ENCODE data around the gene COL10A1. TPM values are rescaled to one million over a fixed set of nuclear protein-coding genes. Genes with fewer than 3 reads are reported as not detected.

Gene COL10A1
- total RNA-seq, 2 donors from 2014 or later, result not detected

- intact Hi-C loops (cut with DNase I), result no loop called here
- 86% methylated on average over 2 of the region's 2 CpGs for WGBS
- no peak for DNase-seq (ENCODE audit: low spot score)
- no peak overlapping the region for H3K4me3 ChIP-seq
- no peak overlapping the region for H3K27ac ChIP-seq
- no peaks in the 10 kb centered on the region for H3K4me1 ChIP-seq (replicated peaks)
- no peaks in the 10 kb centered on the region for H3K9me3 ChIP-seq
- H3K36me3 ChIP-seq, result no peaks in the 10 kb centered on the region
- TF ChIP-seq POLR2AphosphoS5 (IDR thresholded peaks at IDR 0.05) (no peak), POLR2A (IDR thresholded peaks at IDR 0.05) (no peak), CTCF (IDR thresholded peaks at IDR 0.05) (no peak)
- no peaks in the 10 kb centered on the region for H3K27me3 ChIP-seq (replicated peaks; ENCODE audit: insufficient read depth)
Measured at GRCh38 chr6:116127771-116128493, 2.0 kb upstream of the COL10A1 start.

- intact Hi-C loops (cut with DNase I), result no loop called here
- no peak for DNase-seq (ENCODE audit: low spot score)
- H3K4me1 ChIP-seq (replicated peaks), result no peaks in the 10 kb centered on the region
- H3K27me3 ChIP-seq (replicated peaks; ENCODE audit: insufficient read depth), result no peaks in the 10 kb centered on the region
- TF ChIP-seq POLR2AphosphoS5 (IDR thresholded peaks at IDR 0.05) (no peak), CTCF (IDR thresholded peaks at IDR 0.05) (no peak), POLR2A (IDR thresholded peaks at IDR 0.05) (no peak)
- H3K4me3 ChIP-seq, result no peak overlapping the region
- H3K27ac ChIP-seq, result no peak overlapping the region
- no peaks in the 10 kb centered on the region for H3K9me3 ChIP-seq
- no peaks in the 10 kb centered on the region for H3K36me3 ChIP-seq
- 100% methylated on average over 1 of the region's 3 CpGs for WGBS
Measured at GRCh38 chr6:116120430-116120829, 5.5 kb downstream of the COL10A1 start.

DNA sequence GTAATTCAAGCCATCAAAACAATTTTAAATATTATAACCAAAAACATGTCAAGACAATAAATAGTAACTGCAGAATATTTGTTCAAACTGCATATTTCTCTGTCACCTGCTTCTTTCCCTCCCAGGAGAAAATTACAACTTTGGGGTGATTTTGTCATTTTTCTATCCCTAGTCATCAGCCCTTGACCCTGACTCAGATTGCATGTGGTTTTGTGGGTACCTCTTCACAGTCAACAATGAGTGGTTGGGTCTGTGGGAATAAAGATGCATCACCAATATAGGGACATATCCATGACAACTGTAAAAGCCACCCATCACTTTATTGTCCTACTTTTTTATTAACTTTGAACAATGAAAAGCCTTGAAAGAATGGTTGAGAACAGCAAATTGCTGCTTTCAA, 7.3 kb downstream of the COL10A1 start:
- no peak overlapping the region for H3K4me3 ChIP-seq
- intact Hi-C loops (cut with DNase I), result no loop called here
- DNase-seq (ENCODE audit: low spot score), result no peak
- H3K4me1 ChIP-seq (replicated peaks), result no peaks in the 10 kb centered on the region
- no peaks in the 10 kb centered on the region for H3K27me3 ChIP-seq (replicated peaks; ENCODE audit: insufficient read depth)
- no peak overlapping the region for H3K27ac ChIP-seq
- no peak for TF ChIP-seq POLR2AphosphoS5 (IDR thresholded peaks at IDR 0.05)
- TF ChIP-seq CTCF (IDR thresholded peaks at IDR 0.05), result no peak
- TF ChIP-seq POLR2A (IDR thresholded peaks at IDR 0.05), result no peak
- H3K9me3 ChIP-seq, result no peaks in the 10 kb centered on the region
- no peaks in the 10 kb centered on the region for H3K36me3 ChIP-seq

GRCh38 chr6:116115781-116116180, 10.2 kb downstream of the COL10A1 start:
- DNase-seq (ENCODE audit: low spot score), result no peak
- Histone ChIP-seq H3K9me3 (no peaks in the 10 kb centered on the region), H3K27ac (no peak overlapping the region), H3K36me3 (no peaks in the 10 kb centered on the region), H3K4me1 (replicated peaks) (no peaks in the 10 kb centered on the region), H3K27me3 (replicated peaks; ENCODE audit: insufficient read depth) (no peaks in the 10 kb centered on the region), H3K4me3 (no peak overlapping the region)
- TF ChIP-seq POLR2A (IDR thresholded peaks at IDR 0.05), result no peak
- TF ChIP-seq POLR2AphosphoS5 (IDR thresholded peaks at IDR 0.05), result no peak
- TF ChIP-seq CTCF (IDR thresholded peaks at IDR 0.05), result peak in 3 of 4 experiments; percentile 7 to 17 (median 13)
- 74% methylated on average over 2 of the region's 2 CpGs for WGBS
- intact Hi-C loops (cut with DNase I), result no loop called here

DNA sequence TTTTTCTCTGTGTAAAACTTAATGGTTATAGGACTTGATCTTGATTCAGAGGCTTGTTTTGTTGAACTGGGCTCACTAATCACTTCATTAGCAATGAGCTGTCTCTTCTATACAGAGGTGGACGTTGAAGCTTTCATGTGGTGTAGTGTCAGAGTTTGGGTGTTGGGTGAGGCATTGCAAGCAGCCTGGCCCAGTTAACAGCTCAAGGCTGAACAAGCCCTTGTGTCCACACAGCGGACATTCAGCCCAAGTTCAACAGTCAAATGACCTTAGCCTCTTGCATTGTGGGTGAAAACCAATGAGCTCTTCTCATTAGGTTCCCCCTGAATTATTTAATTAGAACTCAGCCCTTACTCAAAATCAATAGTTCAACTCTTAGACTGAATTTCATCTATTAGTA, 12.5 kb downstream of the COL10A1 start:
- no peaks in the 10 kb centered on the region for H3K27me3 ChIP-seq (replicated peaks; ENCODE audit: insufficient read depth)
- H3K36me3 ChIP-seq, result no peaks in the 10 kb centered on the region
- peak overlapping the region in 1 of 2 donors; percentile 77 for H3K27ac ChIP-seq
- no peaks in the 10 kb centered on the region for H3K4me1 ChIP-seq (replicated peaks)
- DNase-seq (ENCODE audit: low spot score), result no peak
- no peak for TF ChIP-seq POLR2AphosphoS5 (IDR thresholded peaks at IDR 0.05)
- no peak for TF ChIP-seq CTCF (IDR thresholded peaks at IDR 0.05)
- TF ChIP-seq POLR2A (IDR thresholded peaks at IDR 0.05), result no peak
- 93% methylated on average over 2 of the region's 2 CpGs for WGBS
- no peaks in the 10 kb centered on the region for H3K9me3 ChIP-seq
- H3K4me3 ChIP-seq, result no peak overlapping the region
- intact Hi-C loops (cut with DNase I), result no loop called here
